ENCODE measurements around the gene IQCF6. TPM values are rescaled to one million over a fixed set of nuclear protein-coding genes. Genes with fewer than 3 reads are reported as not detected.

IQCF6 gene
- total and polyA plus RNA-seq, 2 experiments from 2014 or later, result not detected

DNA sequence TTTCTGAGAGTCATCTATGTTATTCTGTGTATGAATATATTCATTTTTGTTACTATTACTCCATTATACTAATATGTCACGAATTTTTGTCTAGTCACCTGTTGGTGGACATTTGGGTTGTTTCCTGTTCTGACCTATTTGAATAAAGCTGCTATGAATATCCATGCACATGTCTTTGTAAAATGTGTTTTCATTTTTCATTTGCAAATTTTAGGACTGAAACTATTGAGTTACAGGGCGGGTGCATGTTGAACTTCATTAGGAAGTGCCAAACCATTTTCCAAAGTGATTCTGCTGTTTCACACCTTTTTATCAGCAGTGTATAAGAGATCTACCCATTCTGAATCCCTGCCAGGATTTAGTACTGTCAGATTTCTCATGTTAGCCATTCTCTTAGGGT, 37.7 kb upstream of the IQCF6 start:
- no peak for DNase-seq (ENCODE audit: low read depth in 1 of 2, low spot score in 1 of 2)
- Histone ChIP-seq H3K9me3 (ENCODE audit: low read depth) (no peaks in the 10 kb centered on the region), H3K4me3 (no peak overlapping the region), H3K27me3 (no peaks in the 10 kb centered on the region), H3K4me1 (ENCODE audit: low read depth) (no peaks in the 10 kb centered on the region), H3K27ac (no peak overlapping the region), H3K36me3 (no peaks in the 10 kb centered on the region)
- TF ChIP-seq, protein P1, sequence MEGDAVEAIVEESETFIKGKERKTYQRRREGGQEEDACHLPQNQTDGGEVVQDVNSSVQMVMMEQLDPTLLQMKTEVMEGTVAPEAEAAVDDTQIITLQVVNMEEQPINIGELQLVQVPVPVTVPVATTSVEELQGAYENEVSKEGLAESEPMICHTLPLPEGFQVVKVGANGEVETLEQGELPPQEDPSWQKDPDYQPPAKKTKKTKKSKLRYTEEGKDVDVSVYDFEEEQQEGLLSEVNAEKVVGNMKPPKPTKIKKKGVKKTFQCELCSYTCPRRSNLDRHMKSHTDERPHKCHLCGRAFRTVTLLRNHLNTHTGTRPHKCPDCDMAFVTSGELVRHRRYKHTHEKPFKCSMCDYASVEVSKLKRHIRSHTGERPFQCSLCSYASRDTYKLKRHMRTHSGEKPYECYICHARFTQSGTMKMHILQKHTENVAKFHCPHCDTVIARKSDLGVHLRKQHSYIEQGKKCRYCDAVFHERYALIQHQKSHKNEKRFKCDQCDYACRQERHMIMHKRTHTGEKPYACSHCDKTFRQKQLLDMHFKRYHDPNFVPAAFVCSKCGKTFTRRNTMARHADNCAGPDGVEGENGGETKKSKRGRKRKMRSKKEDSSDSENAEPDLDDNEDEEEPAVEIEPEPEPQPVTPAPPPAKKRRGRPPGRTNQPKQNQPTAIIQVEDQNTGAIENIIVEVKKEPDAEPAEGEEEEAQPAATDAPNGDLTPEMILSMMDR (IDR thresholded peaks at IDR 0.05; ENCODE audit: low read depth, low read length), result no peak

DNA sequence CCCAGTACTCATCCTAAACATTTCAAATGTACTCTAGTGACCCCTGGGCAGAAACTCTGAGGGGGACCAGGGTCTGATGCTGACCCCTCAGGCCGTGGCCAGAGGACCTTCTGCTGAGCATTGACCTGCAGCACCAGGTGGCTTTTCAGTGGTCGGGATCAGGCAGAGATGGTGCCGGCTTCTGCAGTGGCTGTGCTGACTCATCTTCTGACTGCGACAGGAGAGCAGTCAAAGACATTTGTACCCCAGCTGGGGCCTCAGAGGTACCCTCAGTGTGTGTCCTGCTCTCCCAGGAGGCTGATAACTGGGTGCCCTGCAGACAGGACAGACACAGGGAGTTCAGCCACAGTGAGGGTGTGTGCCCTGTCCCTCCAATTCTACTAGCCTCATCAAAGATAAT, 36.6 kb upstream of the IQCF6 start:
- TF ChIP-seq, protein P1 (IDR thresholded peaks at IDR 0.05; ENCODE audit: low read depth, low read length), result no peak
- DNase-seq (ENCODE audit: low read depth in 1 of 2, low spot score in 1 of 2), result no peak
- Histone ChIP-seq H3K27me3 (no peaks in the 10 kb centered on the region), H3K4me1 (ENCODE audit: low read depth) (no peaks in the 10 kb centered on the region), H3K36me3 (no peaks in the 10 kb centered on the region), H3K27ac (no peak overlapping the region), H3K9me3 (ENCODE audit: low read depth) (no peaks in the 10 kb centered on the region), H3K4me3 (no peak overlapping the region)

DNA sequence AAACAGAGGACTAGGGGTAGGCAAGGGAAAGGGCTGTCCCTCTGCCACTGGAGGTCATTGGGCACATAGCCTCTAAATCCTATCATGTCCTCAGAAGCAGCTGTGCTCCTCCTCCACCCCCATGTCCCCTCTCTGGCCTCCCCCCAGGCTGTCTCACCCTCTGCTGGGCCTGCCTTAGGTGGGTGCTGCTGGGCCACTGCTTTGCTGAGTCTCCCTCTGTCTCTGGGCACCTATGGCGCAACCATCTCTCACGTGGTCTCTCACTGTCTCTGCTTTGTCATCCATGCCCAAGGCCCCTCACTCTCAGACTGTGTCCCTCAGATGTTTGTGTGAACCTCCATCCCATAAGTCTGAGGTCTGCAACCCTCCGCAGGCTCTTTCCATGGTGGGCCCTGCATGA, 35.0 kb upstream of the IQCF6 start:
- Histone ChIP-seq H3K4me3 (no peak overlapping the region), H3K9me3 (ENCODE audit: low read depth) (no peaks in the 10 kb centered on the region), H3K27me3 (no peaks in the 10 kb centered on the region), H3K4me1 (ENCODE audit: low read depth) (no peaks in the 10 kb centered on the region), H3K36me3 (no peaks in the 10 kb centered on the region), H3K27ac (no peak overlapping the region)
- no peak for DNase-seq (ENCODE audit: low read depth in 1 of 2, low spot score in 1 of 2)
- TF ChIP-seq, protein P1 (IDR thresholded peaks at IDR 0.05; ENCODE audit: low read depth, low read length), result no peak

DNA sequence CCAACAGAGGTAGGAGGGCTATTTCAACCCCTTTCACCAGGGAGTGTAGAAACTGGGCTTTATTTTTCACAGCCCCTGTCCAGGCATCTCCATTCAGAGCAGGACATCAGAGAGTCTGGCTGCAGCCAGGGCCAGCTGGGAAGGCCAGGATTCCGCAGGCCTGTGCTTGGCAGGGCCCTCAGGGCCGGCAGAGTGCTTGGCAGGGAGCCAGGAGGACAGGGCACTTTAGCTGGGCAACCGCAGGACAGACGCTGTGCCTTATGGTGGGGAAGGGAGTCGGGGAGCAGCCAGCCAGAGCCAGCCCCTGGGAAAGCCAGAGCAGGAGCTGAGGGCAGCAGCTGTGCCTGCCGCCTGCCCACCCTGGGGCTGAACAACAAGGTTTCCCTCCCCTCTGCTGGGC, 34.5 kb upstream of the IQCF6 start:
- DNase-seq (ENCODE audit: low read depth in 1 of 2, low spot score in 1 of 2), result peak in 1 of 2 donors; percentile 15
- Histone ChIP-seq H3K36me3 (no peaks in the 10 kb centered on the region), H3K27ac (no peak overlapping the region), H3K4me1 (ENCODE audit: low read depth) (no peaks in the 10 kb centered on the region), H3K4me3 (no peak overlapping the region), H3K27me3 (no peaks in the 10 kb centered on the region), H3K9me3 (ENCODE audit: low read depth) (no peaks in the 10 kb centered on the region)
- TF ChIP-seq, protein P1 (IDR thresholded peaks at IDR 0.05; ENCODE audit: low read depth, low read length), result no peak

DNA sequence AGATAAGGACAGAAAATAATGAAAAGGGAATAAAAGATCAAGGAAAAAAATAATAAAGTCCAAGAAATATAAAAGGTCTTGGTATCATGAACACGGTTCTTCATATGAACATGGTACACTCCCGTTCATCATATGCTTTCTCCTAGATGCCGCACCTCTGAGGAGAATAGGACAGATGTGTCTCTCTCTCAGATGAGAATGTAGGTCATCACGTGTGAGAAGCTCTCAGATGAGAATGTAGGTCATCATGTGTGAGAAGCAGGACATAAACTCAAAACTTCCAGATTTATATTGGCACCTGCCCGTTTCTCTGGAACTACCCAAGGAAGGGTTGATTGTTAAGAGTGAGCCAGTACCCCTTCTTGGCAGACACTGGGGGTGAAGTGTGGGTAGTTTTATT, 29.9 kb upstream of the IQCF6 start:
- no peaks in the 10 kb centered on the region for H3K36me3 ChIP-seq
- DNase-seq (ENCODE audit: low read depth in 1 of 2, low spot score in 1 of 2), result no peak
- H3K27me3 ChIP-seq, result no peaks in the 10 kb centered on the region
- H3K27ac ChIP-seq, result no peak overlapping the region
- TF ChIP-seq, protein P1 (IDR thresholded peaks at IDR 0.05; ENCODE audit: low read depth, low read length), result no peak
- no peaks in the 10 kb centered on the region for H3K9me3 ChIP-seq (ENCODE audit: low read depth)
- no peak overlapping the region for H3K4me3 ChIP-seq
- H3K4me1 ChIP-seq (ENCODE audit: low read depth), result no peaks in the 10 kb centered on the region
